Astrocyte of the spinal cord (primary cell): Measurements from ENCODE around the gene GTF2A1.

Experiments
- DNase-seq: peaks from one replicate; pipeline ENCODE4 v3.0.0; 2011; ENCODE audit warnings: low read depth, low spot score
- H3K4me3 ChIP-seq: 2 replicates; pipeline ENCODE4 v1.5.1; 2011; ENCODE audit warnings: low read depth, mild to moderate bottlenecking, low read length, moderate library complexity
- in situ Hi-C: cut with HindIII; loops from 2 replicates; pipeline ENCODE4 v1.10.0; 2017; ENCODE audit warnings: low sequenced_read_pairs
- TF ChIP-seq, protein P1 (sequence below): IDR thresholded peaks from 2 replicates; pipeline ENCODE4 v1.5.1; 2012; ENCODE audit warnings: low read depth, mild to moderate bottlenecking, low read length, inconsistent platforms

Gene GTF2A1

DNA sequence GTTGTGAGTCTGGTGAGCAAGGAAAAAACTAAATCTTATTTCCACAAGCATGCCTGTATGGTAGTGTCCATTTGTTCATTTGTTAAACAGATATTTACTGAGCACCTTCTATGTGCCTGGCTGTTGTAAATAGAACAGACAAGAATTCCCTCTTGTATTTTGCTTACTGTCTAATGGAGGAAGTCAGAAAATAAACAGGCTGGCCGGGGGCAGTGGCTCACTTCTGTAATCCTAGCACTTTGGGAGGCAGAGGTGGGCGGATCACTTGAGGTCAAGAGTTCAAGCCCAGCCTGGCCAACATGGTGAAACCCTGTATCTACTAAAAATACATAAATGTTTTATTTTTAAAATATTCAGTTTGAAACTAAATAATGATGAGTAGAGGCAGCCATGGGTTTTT is 79.3 kb downstream of the GTF2A1 start:
- TF ChIP-seq, protein P1, sequence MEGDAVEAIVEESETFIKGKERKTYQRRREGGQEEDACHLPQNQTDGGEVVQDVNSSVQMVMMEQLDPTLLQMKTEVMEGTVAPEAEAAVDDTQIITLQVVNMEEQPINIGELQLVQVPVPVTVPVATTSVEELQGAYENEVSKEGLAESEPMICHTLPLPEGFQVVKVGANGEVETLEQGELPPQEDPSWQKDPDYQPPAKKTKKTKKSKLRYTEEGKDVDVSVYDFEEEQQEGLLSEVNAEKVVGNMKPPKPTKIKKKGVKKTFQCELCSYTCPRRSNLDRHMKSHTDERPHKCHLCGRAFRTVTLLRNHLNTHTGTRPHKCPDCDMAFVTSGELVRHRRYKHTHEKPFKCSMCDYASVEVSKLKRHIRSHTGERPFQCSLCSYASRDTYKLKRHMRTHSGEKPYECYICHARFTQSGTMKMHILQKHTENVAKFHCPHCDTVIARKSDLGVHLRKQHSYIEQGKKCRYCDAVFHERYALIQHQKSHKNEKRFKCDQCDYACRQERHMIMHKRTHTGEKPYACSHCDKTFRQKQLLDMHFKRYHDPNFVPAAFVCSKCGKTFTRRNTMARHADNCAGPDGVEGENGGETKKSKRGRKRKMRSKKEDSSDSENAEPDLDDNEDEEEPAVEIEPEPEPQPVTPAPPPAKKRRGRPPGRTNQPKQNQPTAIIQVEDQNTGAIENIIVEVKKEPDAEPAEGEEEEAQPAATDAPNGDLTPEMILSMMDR: no peak
- H3K4me3 ChIP-seq: no peak overlapping the region
- in situ Hi-C loops: no loop called here
- DNase-seq: no peak

DNA sequence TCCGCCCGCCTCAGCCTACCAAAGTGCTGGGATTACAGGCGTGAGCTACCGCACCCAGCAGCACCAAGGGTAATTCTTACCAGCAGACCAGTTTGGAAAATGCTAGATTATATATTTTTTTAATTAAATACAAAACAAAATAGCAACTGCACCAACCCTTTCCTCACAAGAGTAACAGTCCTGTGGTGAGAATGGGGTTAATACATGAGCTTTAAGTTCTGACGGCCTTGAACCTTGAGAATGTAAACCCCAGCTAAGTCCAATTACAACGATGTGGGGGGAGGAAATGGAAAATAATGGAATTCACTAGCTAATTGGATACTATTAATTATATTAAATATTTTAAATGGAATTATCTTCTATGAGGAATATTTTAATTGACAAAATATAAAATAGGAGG is 82.3 kb downstream of the GTF2A1 start:
- in situ Hi-C loops: no loop called here
- TF ChIP-seq, protein P1: no peak
- no peak overlapping the region for H3K4me3 ChIP-seq
- DNase-seq: no peak

DNA sequence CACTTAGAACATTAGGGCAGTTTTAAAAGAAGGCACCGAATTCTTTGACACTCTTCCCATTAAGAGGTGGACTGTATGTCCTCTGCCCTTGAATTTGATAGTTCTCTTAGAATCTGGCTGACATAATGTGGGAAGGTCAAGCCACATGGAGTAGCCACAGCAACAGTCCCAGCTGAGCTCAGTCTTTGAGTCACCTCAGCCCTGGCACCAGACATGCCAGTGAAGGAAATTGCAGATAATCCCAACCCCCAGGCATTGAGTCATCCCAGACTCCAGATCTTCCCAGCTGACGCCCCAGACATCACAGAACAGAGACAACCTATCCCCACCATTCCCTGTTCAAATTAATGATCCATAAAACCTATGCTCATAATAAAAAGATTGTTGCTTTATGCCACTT is 83.4 kb downstream of the GTF2A1 start:
- no peak overlapping the region for H3K4me3 ChIP-seq
- in situ Hi-C loops: no loop called here
- TF ChIP-seq, protein P1: no peak
- peak; percentile 51 for DNase-seq

DNA sequence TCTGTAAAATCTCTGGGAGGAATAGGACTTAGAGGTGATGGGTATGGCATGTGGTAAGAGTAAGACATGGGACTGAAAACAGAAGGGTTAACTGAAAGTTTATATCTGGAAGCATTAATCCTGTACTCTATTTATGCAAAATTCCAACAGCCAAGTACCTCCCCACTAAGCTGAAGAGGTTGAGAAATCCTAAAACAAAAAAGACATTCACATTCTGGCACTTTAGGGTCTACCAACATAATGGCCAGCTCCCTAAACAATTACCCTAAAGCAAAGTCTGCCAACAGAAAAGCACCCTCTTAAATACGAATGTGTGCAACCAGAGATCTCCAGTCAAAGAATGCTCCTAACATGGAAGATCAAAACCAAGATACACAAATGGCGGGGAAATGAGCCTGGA is 87.4 kb downstream of the GTF2A1 start:
- TF ChIP-seq, protein P1: no peak
- H3K4me3 ChIP-seq: no peak overlapping the region
- no peak for DNase-seq
- in situ Hi-C loops: no loop called here

DNA sequence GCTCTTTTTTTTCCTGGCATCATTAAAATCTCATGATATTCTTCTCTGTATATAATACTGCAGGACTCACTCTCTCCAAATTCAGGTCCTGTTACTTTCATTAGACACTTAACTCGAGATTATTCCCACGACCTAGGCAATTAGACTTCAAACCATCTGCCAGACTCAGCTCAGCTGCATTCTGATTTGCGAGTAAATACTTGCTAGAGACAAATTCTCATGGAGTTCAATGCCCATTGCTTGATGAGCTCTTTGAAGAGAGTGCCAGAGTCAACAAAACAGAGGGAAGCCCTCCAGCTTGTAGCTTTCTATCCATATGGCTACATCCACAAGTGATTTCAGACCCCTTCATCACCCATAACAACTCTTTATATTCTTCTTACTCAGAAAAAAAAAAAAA is 88.3 kb downstream of the GTF2A1 start:
- in situ Hi-C loops: no loop called here
- H3K4me3 ChIP-seq: no peak overlapping the region
- no peak for DNase-seq
- TF ChIP-seq, protein P1: no peak

DNA sequence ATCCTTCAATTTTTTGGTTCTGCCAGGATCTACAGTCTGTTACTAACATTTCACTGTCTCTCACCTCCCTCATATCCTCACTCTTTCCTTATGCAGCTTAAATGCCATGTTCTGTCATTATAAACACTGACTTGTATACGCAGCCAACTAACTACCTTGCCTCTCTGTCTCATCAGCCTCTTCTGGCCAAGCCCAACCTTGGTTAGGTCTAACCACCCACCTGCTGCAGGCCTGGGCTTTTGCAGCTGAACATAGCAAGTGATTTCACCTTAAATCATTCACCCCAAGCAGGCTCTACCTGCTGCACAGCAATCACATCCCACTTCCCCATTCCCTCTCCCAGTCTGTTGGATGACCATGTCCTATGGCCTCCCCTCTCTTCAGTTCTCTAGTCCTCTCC is 91.5 kb downstream of the GTF2A1 start:
- in situ Hi-C loops: no loop called here
- DNase-seq: no peak
- TF ChIP-seq, protein P1: no peak
- H3K4me3 ChIP-seq: no peak overlapping the region

DNA sequence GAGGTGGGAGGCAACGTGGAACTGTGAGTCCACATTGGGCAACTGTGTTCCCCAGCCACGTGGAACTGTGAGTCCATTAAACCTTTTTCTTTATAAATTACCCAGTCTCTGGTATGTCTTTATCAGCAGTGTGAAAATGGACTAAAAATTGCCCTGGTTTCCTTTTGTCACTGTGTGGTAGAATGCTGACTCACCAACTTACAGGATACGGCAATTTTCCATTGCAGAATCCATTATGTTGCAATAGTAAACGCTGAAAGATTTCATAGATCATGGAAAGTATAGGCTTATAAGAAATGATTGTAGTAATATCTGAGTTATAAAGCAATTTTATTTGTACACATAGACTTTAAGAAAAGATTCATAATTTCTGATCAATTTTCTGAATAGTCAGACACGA is 93.0 kb downstream of the GTF2A1 start:
- in situ Hi-C loops: no loop called here
- peak; percentile 10 for DNase-seq
- H3K4me3 ChIP-seq: no peak overlapping the region
- TF ChIP-seq, protein P1: no peak
